A549 (cell line): ENCODE results near the gene KCNMA1. TPM values are rescaled to one million over a fixed set of nuclear protein-coding genes. Genes with fewer than 3 reads are reported as not detected.
A peak's percentile ranks its signal among the peaks of the same experiment; 100 is the strongest.

Experiments used
- ATAC-seq, 2 experiments: fragments of 200-7000 bp in 1 of 2; fragments of >200 bp in 1 of 2; cut with Nextera tagmentation in 1 of 2; cut with Tn5 transposase in 1 of 2; 3 replicates each; pipeline versions ENCODE4 v1.8.0 to v1.9.1; 2018 to 2020; ENCODE audit warnings: mild to moderate bottlenecking in 1 of 2, moderate library complexity in 1 of 2
- CTCF ChIA-PET: fragments of 300-600 bp; sonication (Branson Sonifier 250); formaldehyde crosslinking; extraction: SDS; loops from one replicate; lab custom pipeline; 2021; ENCODE audit warnings: antibody characterized with exemption, inconsistent platforms; lab: Yijun Ruan, JAX
- POLR2A ChIA-PET: fragments of 350-600 bp; formaldehyde crosslinking; extraction: SDS; loops from one replicate; lab custom pipeline; 2021; ENCODE audit warnings: antibody characterized with exemption, inconsistent platforms; lab: Yijun Ruan, JAX
- DNase-seq, 2 experiments: peaks; one replicate each; pipeline versions ENCODE4 v3.0.0 to v3.0.0-alpha.2; 2011 to 2016; ENCODE audit warnings: low read depth in 1 of 2, low spot score in 1 of 2
- FAIRE-seq: peaks from 2 replicates; lab custom pipeline; 2011; peaks lifted over from hg19 to GRCh38; lab: Jason Lieb, UNC
- H3K27ac ChIP-seq, 2 experiments: fragments of >200 bp; sonication (Bioruptor Twin); formaldehyde crosslinking; 3 replicates each; pipeline ENCODE4 v1.5.1; 2016 to 2017
- H3K4me1 ChIP-seq: fragments of >200 bp; sonication (Bioruptor Twin); formaldehyde crosslinking; 3 replicates; pipeline ENCODE4 v1.6.1; 2016
- H3K4me2 ChIP-seq: fragments of >200 bp; sonication (Bioruptor Twin); formaldehyde crosslinking; 3 replicates; pipeline ENCODE4 v1.6.1; 2016
- H3K4me3 ChIP-seq: fragments of >200 bp; sonication (Bioruptor Twin); formaldehyde crosslinking; 3 replicates; pipeline ENCODE4 v1.5.1; 2016
- H3K9me3 ChIP-seq: fragments of >200 bp; sonication (Bioruptor Twin); formaldehyde crosslinking; 3 replicates; pipeline ENCODE4 v1.6.1; 2016
- CBX8 ChIP-seq: fragments of 200-600 bp; sonication (generic); IDR thresholded peaks from 2 replicates; pipeline ENCODE4 v1.6.1; 2016
- CEBPB ChIP-seq, 2 experiments: fragments of >200 bp in 1 of 2; sonication (Bioruptor Twin) in 1 of 2; formaldehyde crosslinking in 1 of 2; IDR thresholded peaks; 2 replicates each; pipeline ENCODE4 v1.6.1; 2012 to 2016
- CHD2 ChIP-seq: fragments of 150-350 bp; IDR thresholded peaks from 2 replicates; pipeline ENCODE4 v1.6.1; 2014; ENCODE audit warnings: low read length; ENCODE audit not compliant: partially characterized antibody
- EHF ChIP-seq: fragments of 250-450 bp; sonication (Bioruptor Pico); IDR thresholded peaks from 2 replicates; pipeline ENCODE4 v1.5.0; 2020; ENCODE audit warnings: mild to moderate bottlenecking
- ESRRA ChIP-seq: fragments of 150-350 bp; IDR thresholded peaks from 2 replicates; pipeline ENCODE4 v1.6.1; 2014; ENCODE audit warnings: mild to moderate bottlenecking, low read length, borderline replicate concordance
- FOSB ChIP-seq: fragments of 250-450 bp; sonication (Bioruptor Pico); IDR thresholded peaks from 2 replicates; pipeline ENCODE4 v1.5.0; 2020; ENCODE audit warnings: mild to moderate bottlenecking, moderate library complexity
- FOSL2 ChIP-seq, 2 experiments: fragments of 450-650 bp in 1 of 2; fragments of >200 bp in 1 of 2; sonication (Bioruptor Twin) in 1 of 2; formaldehyde crosslinking; IDR thresholded peaks; 2 replicates each; pipeline versions ENCODE4 v1.5.0 to v1.6.1; 2016 to 2020; ENCODE audit warnings: mild to moderate bottlenecking in 1 of 2, moderate library complexity in 1 of 2
- JUNB ChIP-seq: fragments of >200 bp; sonication (Bioruptor Twin); formaldehyde crosslinking; IDR thresholded peaks from 2 replicates; pipeline ENCODE4 v1.6.1; 2016
- KDM1A ChIP-seq: fragments of 200-600 bp; sonication (generic); IDR thresholded peaks from 2 replicates; pipeline ENCODE4 v1.6.1; 2016; ENCODE audit warnings: low read depth, mild to moderate bottlenecking
- KDM5A ChIP-seq: fragments of 200-600 bp; sonication (generic); IDR thresholded peaks from 2 replicates; pipeline ENCODE4 v1.6.1; 2016; ENCODE audit warnings: antibody characterized with exemption, mild to moderate bottlenecking
- MAZ ChIP-seq: fragments of 150-350 bp; IDR thresholded peaks from 2 replicates; pipeline ENCODE4 v1.6.1; 2014; ENCODE audit warnings: antibody characterized with exemption, low read depth, low read length, borderline replicate concordance
- MYC ChIP-seq: IDR thresholded peaks from 2 replicates; pipeline ENCODE4 v1.6.1; 2012; ENCODE audit warnings: mild to moderate bottlenecking, inconsistent platforms, low read length, improper control_type of control experiment, borderline replicate concordance
- NFE2L2 ChIP-seq: fragments of 150-350 bp; conservative IDR thresholded peaks from 2 replicates; pipeline ENCODE4 v1.6.1; 2014; ENCODE audit warnings: low read length
- NPAS2 ChIP-seq: fragments of 250-450 bp; sonication (Bioruptor Pico); IDR thresholded peaks from 2 replicates; pipeline ENCODE4 v1.8.0; 2022; ENCODE audit warnings: mild to moderate bottlenecking, moderate library complexity, borderline replicate concordance
- NR3C1 ChIP-seq: fragments of >200 bp; sonication (Bioruptor Twin); formaldehyde crosslinking; IDR thresholded peaks from 3 replicates; pipeline ENCODE4 v1.6.1; 2017
- PHF8 ChIP-seq: fragments of 200-600 bp; sonication (generic); IDR thresholded peaks from 2 replicates; pipeline ENCODE4 v1.6.1; 2016; ENCODE audit warnings: low read depth, mild to moderate bottlenecking, antibody characterized with exemption, moderate library complexity, borderline replicate concordance
- POLR2A ChIP-seq: IDR thresholded peaks from 2 replicates; pipeline ENCODE4 v1.6.1; 2012; ENCODE audit warnings: mild to moderate bottlenecking, low read length
- POLR2AphosphoS2 ChIP-seq: conservative IDR thresholded peaks from 2 replicates; pipeline ENCODE4 v1.6.1; 2012; ENCODE audit warnings: low read length, improper control_type of control experiment, inconsistent platforms
- RFX5 ChIP-seq: fragments of 450-650 bp; IDR thresholded peaks from 2 replicates; pipeline ENCODE4 v1.7.1; 2014; ENCODE audit warnings: antibody characterized with exemption, mild to moderate bottlenecking, moderate library complexity
- SMC3 ChIP-seq: fragments of >200 bp; sonication (Bioruptor Twin); formaldehyde crosslinking; IDR thresholded peaks from 3 replicates; pipeline ENCODE4 v1.6.1; 2018; ENCODE audit warnings: inconsistent platforms
- SREBF2 ChIP-seq: fragments of 450-650 bp; IDR thresholded peaks from 2 replicates; pipeline ENCODE4 v1.6.1; 2014; ENCODE audit warnings: mild to moderate bottlenecking, moderate library complexity
- TP53 ChIP-seq: fragments of 250-450 bp; sonication (Bioruptor Pico); IDR thresholded peaks from 2 replicates; pipeline ENCODE4 v1.5.0; 2021; ENCODE audit warnings: mild to moderate bottlenecking, moderate library complexity
- ZFP36 ChIP-seq: fragments of 450-650 bp; IDR thresholded peaks from 2 replicates; pipeline ENCODE4 v1.6.1; 2014; ENCODE audit warnings: borderline replicate concordance; ENCODE audit not compliant: partially characterized antibody
- WGBS: methylation state at CpG from one replicate; pipeline ENCODE4 v1.1.6; 2017; ENCODE audit errors: missing lambda C conversion rate; 5-methylcytosine and 5-hydroxymethylcytosine counted together
- polyA plus RNA-seq, 4 experiments: library from polyadenylated mRNA; depleted of rRNA in 3 of 4; stranded (reverse); fragments of >200 nt; fragmentation: RNase III in 1 of 4; extraction: RNeasy Plus Mini Kit Qiagen cat#74134 plus additional on column Dnase treatment in 1 of 4; gene quantifications; 2 replicates in 3 of 4; 3 replicates in 1 of 4; pipeline ENCODE4 v1.2.3, GENCODE V29; 2011 to 2017
- TF ChIP-seq, protein P1 (sequence below): fragments of 450-650 bp; IDR thresholded peaks from 2 replicates; pipeline ENCODE4 v1.6.1; 2014; ENCODE audit warnings: antibody characterized with exemption
- TF ChIP-seq, protein P2 (sequence below): IDR thresholded peaks from 2 replicates; pipeline ENCODE4 v1.6.1; 2012
- TF ChIP-seq, protein P3 (sequence below): fragments of >200 bp; sonication (Bioruptor Twin); formaldehyde crosslinking; IDR thresholded peaks from 2 replicates; pipeline ENCODE4 v1.6.1; 2016
- TF ChIP-seq, protein P4 (sequence below): fragments of 250-450 bp; sonication (Bioruptor Pico); IDR thresholded peaks from 2 replicates; pipeline ENCODE4 v1.5.0; 2020; ENCODE audit warnings: low read depth, mild to moderate bottlenecking, moderate library complexity
- TF ChIP-seq, protein P5 (sequence below): fragments of 250-450 bp; sonication (Bioruptor Pico); IDR thresholded peaks from 2 replicates; pipeline ENCODE4 v1.5.0; 2021; ENCODE audit warnings: mild to moderate bottlenecking, moderate library complexity, borderline replicate concordance
- TF ChIP-seq, protein P6 (sequence below): IDR thresholded peaks from 2 replicates; pipeline ENCODE4 v1.6.1; 2012; ENCODE audit warnings: low read depth, borderline replicate concordance

KCNMA1 gene
- polyA plus RNA-seq, 2 of the 4 experiments (the other 2 are of a cell fraction): 14.9 to 30.6 TPM

DNA sequence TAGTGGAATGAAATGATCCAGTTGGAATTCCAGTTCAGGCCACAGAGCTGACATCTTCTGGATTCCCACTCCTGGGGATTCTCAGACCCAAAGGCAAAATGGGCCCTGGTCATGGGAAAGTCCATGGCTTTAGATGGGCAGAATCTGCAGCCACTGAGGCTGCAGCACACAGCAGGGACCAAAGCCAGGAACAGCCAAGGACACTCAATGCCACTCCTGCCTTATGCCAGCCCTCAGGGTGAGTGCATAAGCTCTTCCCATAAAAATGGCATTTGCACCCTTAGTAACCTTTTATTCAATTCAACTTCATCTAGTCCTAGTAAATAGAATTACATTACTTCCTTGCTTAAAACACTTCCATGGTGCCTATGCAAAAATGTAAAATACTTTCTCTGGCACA, 274.4 kb downstream of the KCNMA1 start:
- TF ChIP-seq, protein P1, sequence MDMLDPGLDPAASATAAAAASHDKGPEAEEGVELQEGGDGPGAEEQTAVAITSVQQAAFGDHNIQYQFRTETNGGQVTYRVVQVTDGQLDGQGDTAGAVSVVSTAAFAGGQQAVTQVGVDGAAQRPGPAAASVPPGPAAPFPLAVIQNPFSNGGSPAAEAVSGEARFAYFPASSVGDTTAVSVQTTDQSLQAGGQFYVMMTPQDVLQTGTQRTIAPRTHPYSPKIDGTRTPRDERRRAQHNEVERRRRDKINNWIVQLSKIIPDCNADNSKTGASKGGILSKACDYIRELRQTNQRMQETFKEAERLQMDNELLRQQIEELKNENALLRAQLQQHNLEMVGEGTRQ: no peak
- TF ChIP-seq FOSL2 (IDR thresholded peaks at IDR 0.05): no peak
- TF ChIP-seq FOSL2 (CRISPR knock-in tag; IDR thresholded peaks at IDR 0.05): no peak
- no peak for TF ChIP-seq MAZ
- TF ChIP-seq KDM1A: no peak
- TF ChIP-seq SREBF2: no peak
- TF ChIP-seq KDM5A: no peak
- TF ChIP-seq, protein P2, sequence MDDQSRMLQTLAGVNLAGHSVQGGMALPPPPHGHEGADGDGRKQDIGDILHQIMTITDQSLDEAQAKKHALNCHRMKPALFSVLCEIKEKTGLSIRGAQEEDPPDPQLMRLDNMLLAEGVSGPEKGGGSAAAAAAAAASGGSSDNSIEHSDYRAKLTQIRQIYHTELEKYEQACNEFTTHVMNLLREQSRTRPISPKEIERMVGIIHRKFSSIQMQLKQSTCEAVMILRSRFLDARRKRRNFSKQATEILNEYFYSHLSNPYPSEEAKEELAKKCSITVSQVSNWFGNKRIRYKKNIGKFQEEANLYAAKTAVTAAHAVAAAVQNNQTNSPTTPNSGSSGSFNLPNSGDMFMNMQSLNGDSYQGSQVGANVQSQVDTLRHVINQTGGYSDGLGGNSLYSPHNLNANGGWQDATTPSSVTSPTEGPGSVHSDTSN: no peak
- CTCF ChIA-PET: interaction anchor here (1.5 to 2.2 kb wide), 3 partner anchors 9 to 27 kb away, joined by 5 to 6 read pairs (median 5); no protein-coding TSS in a partner anchor
- DNase-seq (no peak), ATAC-seq (no peak), FAIRE-seq (no peak)
- peaks cover 3% of the 10 kb centered on the region for H3K4me1 ChIP-seq
- no peaks in the 10 kb centered on the region; the same call in 2 of the 3 replicates for H3K9me3 ChIP-seq
- H3K4me3 ChIP-seq: no peak overlapping the region
- H3K4me2 ChIP-seq: no peak overlapping the region
- POLR2A ChIA-PET: no interaction called here
- H3K27ac ChIP-seq: peak overlapping the region in 1 of 2 experiments; percentile 36; a peak in 1 of 6 replicates

DNA sequence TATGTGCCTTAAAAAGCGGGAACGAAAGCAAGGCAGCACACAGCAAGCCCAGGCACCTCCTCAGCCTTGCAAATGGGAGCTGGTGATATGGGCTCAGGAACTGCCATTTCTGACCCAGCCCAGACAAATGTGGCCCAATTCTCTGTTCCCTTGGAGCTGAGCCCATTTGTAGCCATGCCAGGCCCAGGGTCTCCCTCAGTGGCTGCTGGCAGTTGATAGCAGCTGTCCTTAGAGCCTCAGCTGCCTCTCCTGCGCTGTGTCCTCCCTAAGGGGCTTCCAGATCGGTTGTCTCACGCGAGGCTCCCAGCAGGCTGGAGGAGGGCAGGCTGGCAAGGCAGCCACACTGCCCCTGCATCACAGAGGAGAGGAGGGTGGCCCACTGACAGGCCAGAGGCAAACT, 275.8 kb downstream of the KCNMA1 start:
- FAIRE-seq (no peak), ATAC-seq (no peak), DNase-seq (no peak)
- no peak overlapping the region for H3K4me2 ChIP-seq
- H3K9me3 ChIP-seq: no peaks in the 10 kb centered on the region
- H3K27ac ChIP-seq: peak overlapping the region in 1 of 2 experiments; percentile 44; a peak in 2 of 6 replicates
- 94% methylated on average over 3 of the region's 6 CpGs for WGBS
- peaks cover 17% of the 10 kb centered on the region for H3K4me1 ChIP-seq
- ChIA-PET CTCF (interaction anchor here (0.9 to 2.2 kb wide), 4 partner anchors 10 to 196 kb away, joined by 3 to 5 read pairs (median 5); no protein-coding TSS in a partner anchor), POLR2A (no interaction called here)
- no peak overlapping the region for H3K4me3 ChIP-seq
- TF ChIP-seq, protein P3, sequence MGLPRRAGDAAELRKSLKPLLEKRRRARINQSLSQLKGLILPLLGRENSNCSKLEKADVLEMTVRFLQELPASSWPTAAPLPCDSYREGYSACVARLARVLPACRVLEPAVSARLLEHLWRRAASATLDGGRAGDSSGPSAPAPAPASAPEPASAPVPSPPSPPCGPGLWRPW: no peak
- TF ChIP-seq NFE2L2: no peak
- no peak for TF ChIP-seq RFX5
- TF ChIP-seq, protein P4, sequence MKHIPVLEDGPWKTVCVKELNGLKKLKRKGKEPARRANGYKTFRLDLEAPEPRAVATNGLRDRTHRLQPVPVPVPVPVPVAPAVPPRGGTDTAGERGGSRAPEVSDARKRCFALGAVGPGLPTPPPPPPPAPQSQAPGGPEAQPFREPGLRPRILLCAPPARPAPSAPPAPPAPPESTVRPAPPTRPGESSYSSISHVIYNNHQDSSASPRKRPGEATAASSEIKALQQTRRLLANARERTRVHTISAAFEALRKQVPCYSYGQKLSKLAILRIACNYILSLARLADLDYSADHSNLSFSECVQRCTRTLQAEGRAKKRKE (CRISPR knock-in tag): no peak
- no peak for TF ChIP-seq POLR2AphosphoS2
- TF ChIP-seq EHF (CRISPR knock-in tag): no peak
- TF ChIP-seq FOSB (CRISPR knock-in tag): no peak
- TF ChIP-seq, all 56 proteins: peak for 0

DNA sequence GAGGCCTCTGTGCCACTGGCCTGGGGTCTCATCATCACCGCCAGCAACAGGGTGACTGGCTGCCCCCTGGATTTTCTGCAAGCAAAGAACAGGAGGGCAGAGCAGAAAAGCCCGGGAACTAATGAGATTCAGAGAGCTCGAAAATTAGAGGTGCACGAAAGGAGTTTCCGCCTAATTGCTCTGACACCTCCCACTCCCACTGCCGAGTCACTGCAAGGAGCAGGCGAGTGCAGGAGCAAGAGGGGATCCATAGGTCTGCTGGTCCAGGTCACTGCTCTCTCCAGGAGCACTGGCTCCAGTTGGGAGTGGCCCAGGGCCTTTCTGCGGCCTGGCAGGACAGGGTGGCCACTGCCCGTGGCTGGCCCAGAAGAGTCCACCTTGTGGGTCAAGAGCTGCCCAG, 276.2 kb downstream of the KCNMA1 start:
- no peak for ATAC-seq
- no peak overlapping the region for H3K4me3 ChIP-seq
- ChIA-PET CTCF (interaction anchor here (0.9 to 2.2 kb wide), 6 partner anchors 10 to 196 kb away, joined by 3 to 5 read pairs (median 5); no protein-coding TSS in a partner anchor), POLR2A (no interaction called here)
- peak overlapping the region in 1 of 2 experiments; percentile 44; a peak in 2 of 6 replicates for H3K27ac ChIP-seq
- H3K4me1 ChIP-seq: peaks cover 21% of the 10 kb centered on the region
- H3K4me2 ChIP-seq: no peak overlapping the region
- 95% methylated on average over 8 of the region's 9 CpGs for WGBS
- DNase-seq: no peak
- no peak for FAIRE-seq
- no peaks in the 10 kb centered on the region for H3K9me3 ChIP-seq
- TF ChIP-seq NR3C1: no peak
- no peak for TF ChIP-seq NPAS2 (CRISPR knock-in tag)
- no peak for TF ChIP-seq PHF8
- TF ChIP-seq, protein P5, sequence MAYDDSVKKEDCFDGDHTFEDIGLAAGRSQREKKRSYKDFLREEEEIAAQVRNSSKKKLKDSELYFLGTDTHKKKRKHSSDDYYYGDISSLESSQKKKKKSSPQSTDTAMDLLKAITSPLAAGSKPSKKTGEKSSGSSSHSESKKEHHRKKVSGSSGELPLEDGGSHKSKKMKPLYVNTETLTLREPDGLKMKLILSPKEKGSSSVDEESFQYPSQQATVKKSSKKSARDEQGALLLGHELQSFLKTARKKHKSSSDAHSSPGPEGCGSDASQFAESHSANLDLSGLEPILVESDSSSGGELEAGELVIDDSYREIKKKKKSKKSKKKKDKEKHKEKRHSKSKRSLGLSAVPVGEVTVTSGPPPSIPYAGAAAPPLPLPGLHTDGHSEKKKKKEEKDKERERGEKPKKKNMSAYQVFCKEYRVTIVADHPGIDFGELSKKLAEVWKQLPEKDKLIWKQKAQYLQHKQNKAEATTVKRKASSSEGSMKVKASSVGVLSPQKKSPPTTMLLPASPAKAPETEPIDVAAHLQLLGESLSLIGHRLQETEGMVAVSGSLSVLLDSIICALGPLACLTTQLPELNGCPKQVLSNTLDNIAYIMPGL (CRISPR knock-in tag): no peak
- TF ChIP-seq CBX8: no peak
- TF ChIP-seq POLR2A: no peak
- TF ChIP-seq, protein P2: no peak
- no peak for TF ChIP-seq CEBPB (IDR thresholded peaks at IDR 0.05)
- no peak for TF ChIP-seq JUNB
- no peak for TF ChIP-seq MYC
- no peak for TF ChIP-seq TP53 (CRISPR knock-in tag)
- TF ChIP-seq SMC3: no peak
- no peak for TF ChIP-seq CHD2
- TF ChIP-seq, protein P6, sequence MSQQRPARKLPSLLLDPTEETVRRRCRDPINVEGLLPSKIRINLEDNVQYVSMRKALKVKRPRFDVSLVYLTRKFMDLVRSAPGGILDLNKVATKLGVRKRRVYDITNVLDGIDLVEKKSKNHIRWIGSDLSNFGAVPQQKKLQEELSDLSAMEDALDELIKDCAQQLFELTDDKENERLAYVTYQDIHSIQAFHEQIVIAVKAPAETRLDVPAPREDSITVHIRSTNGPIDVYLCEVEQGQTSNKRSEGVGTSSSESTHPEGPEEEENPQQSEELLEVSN: no peak
- no peak for TF ChIP-seq ZFP36
- TF ChIP-seq ESRRA: no peak
